ENCODE data around the gene TMEM175. TPM values are rescaled to one million over a fixed set of nuclear protein-coding genes. Genes with fewer than 3 reads are reported as not detected.

Gene TMEM175
- total and polyA plus RNA-seq, 2 of the 13 experiments (the other 11 are each of a cell fraction or from before 2014, with no cell fraction given), result 5.1 to 9.9 TPM

DNA sequence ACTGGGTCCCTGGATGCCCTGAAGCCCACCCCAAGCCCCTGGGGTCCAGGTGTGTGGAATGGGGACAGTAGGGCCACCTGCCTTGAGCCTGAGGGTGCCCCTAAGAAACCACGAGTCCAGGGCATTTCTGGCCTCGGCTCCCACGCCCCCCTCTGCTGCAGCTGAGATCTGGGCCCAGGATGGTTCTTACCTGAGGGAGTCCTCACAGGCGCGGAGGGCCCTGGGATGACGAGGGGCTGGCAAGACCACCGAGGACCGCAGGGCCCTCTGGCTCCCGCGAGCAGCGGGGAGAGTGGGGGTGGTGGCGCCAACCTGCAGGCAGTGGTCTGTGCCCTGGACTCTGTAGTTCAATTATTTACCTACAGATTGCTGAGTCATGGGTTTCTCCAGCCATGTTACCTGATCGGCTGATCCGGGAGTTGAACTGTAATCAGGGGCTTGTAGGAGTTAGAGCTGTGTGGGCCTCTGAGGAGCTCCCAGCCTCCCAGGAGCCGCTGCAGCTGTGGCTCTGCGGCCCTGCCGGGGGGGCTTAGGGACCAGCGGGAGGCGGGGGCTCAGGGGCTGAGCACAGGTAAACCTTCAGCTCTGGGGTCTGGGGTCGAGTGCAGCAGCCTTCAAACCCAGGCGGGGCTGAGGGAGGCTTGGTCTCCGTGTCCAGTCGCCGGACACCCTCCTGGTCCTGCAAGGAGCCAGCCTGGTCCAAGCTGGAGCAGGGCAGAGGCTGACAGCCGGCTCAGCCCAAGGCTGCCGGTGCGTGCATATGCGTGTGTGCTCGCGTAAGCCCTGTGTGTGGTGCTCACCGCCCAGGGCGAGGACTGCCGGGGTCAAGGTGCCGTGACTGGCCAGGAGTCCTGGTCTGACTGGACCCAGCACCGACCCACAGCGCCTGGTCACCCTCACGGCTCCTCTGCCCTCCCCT lies 61.1 kb downstream of the TMEM175 start, which contains the start of gene SLC26A1 (continued):
- TF ChIP-seq, protein P1, sequence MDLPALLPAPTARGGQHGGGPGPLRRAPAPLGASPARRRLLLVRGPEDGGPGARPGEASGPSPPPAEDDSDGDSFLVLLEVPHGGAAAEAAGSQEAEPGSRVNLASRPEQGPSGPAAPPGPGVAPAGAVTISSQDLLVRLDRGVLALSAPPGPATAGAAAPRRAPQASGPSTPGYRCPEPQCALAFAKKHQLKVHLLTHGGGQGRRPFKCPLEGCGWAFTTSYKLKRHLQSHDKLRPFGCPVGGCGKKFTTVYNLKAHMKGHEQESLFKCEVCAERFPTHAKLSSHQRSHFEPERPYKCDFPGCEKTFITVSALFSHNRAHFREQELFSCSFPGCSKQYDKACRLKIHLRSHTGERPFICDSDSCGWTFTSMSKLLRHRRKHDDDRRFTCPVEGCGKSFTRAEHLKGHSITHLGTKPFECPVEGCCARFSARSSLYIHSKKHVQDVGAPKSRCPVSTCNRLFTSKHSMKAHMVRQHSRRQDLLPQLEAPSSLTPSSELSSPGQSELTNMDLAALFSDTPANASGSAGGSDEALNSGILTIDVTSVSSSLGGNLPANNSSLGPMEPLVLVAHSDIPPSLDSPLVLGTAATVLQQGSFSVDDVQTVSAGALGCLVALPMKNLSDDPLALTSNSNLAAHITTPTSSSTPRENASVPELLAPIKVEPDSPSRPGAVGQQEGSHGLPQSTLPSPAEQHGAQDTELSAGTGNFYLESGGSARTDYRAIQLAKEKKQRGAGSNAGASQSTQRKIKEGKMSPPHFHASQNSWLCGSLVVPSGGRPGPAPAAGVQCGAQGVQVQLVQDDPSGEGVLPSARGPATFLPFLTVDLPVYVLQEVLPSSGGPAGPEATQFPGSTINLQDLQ (CRISPR knock-in tag; IDR thresholded peaks at IDR 0.05), result 0 out of 2 replicates have a peak, but pooled peaks have one; percentile 42
- TF ChIP-seq MEIS2 (CRISPR knock-in tag; IDR thresholded peaks at IDR 0.05) (peak; percentile 31), ATF3 (CRISPR knock-in tag; IDR thresholded peaks at IDR 0.05) (peak; percentile 49; the same call in 1 of the 2 replicates), WIZ (CRISPR knock-in tag; IDR thresholded peaks at IDR 0.05) (no peak; the same call in 1 of the 2 replicates)

DNA sequence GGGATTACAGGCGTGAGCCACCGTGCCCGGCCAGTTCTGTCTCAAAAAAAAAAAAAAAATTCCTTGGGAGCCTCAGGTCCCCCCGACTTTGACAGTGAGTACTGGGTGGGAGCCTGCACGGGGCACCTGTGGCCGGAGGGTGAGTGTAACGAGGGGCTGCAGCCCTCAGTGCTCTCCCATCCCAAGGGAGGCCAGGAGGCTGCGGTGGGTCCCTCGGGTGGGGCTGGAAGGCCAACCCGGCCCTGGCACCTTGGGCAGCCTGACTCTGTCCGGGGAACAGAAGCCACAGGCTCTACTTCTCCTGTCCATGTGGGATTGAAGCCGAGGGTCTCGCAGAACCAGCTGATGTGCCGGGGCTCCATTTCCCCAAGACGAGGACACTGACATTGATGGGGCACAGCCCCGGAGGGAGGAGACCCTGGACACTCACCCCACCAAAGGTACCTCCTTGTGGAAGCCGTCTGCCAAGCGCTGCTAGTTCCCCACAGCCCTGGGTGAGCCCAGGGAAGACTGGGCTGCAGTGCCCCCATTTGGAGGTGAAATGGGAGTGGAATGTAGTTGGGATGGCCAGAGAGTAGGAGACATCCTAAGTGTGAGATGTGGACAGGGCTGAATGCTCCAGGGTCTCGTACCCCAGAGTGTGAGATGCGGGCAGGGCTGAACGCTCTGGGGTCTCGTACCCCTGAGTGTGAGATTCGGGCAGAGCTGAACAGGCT lies 63.2 kb downstream of the TMEM175 start:
- in situ Hi-C loops (cut with HindIII; ENCODE audit: extremely low pct_ligation_motif_present, low pct_unique_long_range_greater_than_20kb) (no loop called here), intact Hi-C loops (cut with micrococcal nuclease; ENCODE audit: unreplicated experiment) (no loop called here)
- no peaks in the 10 kb centered on the region for H4K20me1 ChIP-seq (ENCODE audit: insufficient read depth, low read length)
- ChIA-PET CTCF (ENCODE audit: low intra/inter-chr PET ratio, low total read pairs) (no interaction called here), POLR2A (interaction anchor here (1.0 kb wide), 1 partner anchor 11 kb away, joined by 3 read pairs; no protein-coding TSS in a partner anchor)
- H3K36me3 ChIP-seq (replicated peaks in 1 of 2; ENCODE audit: control insufficient read depth in 1 of 2, insufficient read depth in 2 of 2, low read length in 2 of 2), result peaks cover 1 to 4% of the 10 kb centered on the region in 2 experiments; a peak in 3 of 5 replicates
- H3K79me2 ChIP-seq (ENCODE audit: insufficient read depth, low read length), result peaks cover 16% of the 10 kb centered on the region
- no peak overlapping the region for H3K9ac ChIP-seq (ENCODE audit: insufficient read depth, low read depth, low read length)
- H3K27me3 ChIP-seq (ENCODE audit: control insufficient read depth in 1 of 2, insufficient read depth in 2 of 2, low read length in 2 of 2), result peaks cover 7 to 19% of the 10 kb centered on the region in 2 experiments; a peak in 3 of 5 replicates
- no peaks in the 10 kb centered on the region for H3K9me3 ChIP-seq (ENCODE audit: low read length)
- 88% methylated on average over 15 of the region's 23 CpGs for WGBS (ENCODE audit: low lambda C conversion rate)
- ATAC-seq (no peak), DNase-seq (ENCODE audit: low spot score) (no peak), FAIRE-seq (no peak)
- BruUV-seq (replicated peaks), result no TSS peak
- 0 out of 2 replicates have a peak overlapping the region, but pooled peaks have one; percentile 29 for H3K4me2 ChIP-seq (ENCODE audit: low read depth, low read length)
- no peak overlapping the region for H2AFZ ChIP-seq (ENCODE audit: low read length)
- no peak overlapping the region for H3K27ac ChIP-seq (ENCODE audit: extremely low read length, insufficient read depth, low read length)
- H3K4me3 ChIP-seq (replicated peaks in 1 of 3; ENCODE audit: insufficient read depth in 1 of 3, low read depth in 2 of 3, low read length in 3 of 3), result peak overlapping the region in 1 of 3 experiments; percentile 71; a peak in 1 of 6 replicates
- H3K4me1 ChIP-seq (ENCODE audit: insufficient read depth, low read length), result peaks cover 64% of the 10 kb centered on the region
- no peak for TF ChIP-seq KDM1A (CRISPR knock-in tag; IDR thresholded peaks at IDR 0.05)
- TF ChIP-seq ZNF251 (CRISPR knock-in tag; IDR thresholded peaks at IDR 0.05), result no peak
- no peak for TF ChIP-seq ZNF850 (CRISPR knock-in tag; conservative IDR thresholded peaks at IDR 0.05)
- no peak for TF ChIP-seq ZBTB7A (CRISPR knock-in tag; IDR thresholded peaks at IDR 0.05)
- no peak for TF ChIP-seq ZNF773 (CRISPR knock-in tag; IDR thresholded peaks at IDR 0.05; ENCODE audit: borderline replicate concordance)
- peak; percentile 48 for TF ChIP-seq TEAD3 (CRISPR knock-in tag; optimal IDR thresholded peaks at IDR 0.05; ENCODE audit: borderline replicate concordance)
- TF ChIP-seq AGO2 (optimal IDR thresholded peaks at IDR 0.05; ENCODE audit: low read depth, low read length), result peak; percentile 41
- TF ChIP-seq SAP130 (CRISPR knock-in tag; IDR thresholded peaks at IDR 0.05; ENCODE audit: low read depth), result 0 out of 2 replicates have a peak, but pooled peaks have one; percentile 10
- no peak for TF ChIP-seq ZNF512 (CRISPR knock-in tag; IDR thresholded peaks at IDR 0.05)
- no peak for TF ChIP-seq RELA (CRISPR knock-in tag; IDR thresholded peaks at IDR 0.05)
- peak; percentile 42; the same call in 1 of the 2 replicates for TF ChIP-seq STAG1 (CRISPR knock-in tag; IDR thresholded peaks at IDR 0.05)

Data from HepG2 (cell line).